HG03565 (cell line): ENCODE results near the gene TMPRSS11F.

Experiments
- ATAC-seq: cut with Tn5 transposase; IDR thresholded peaks from one replicate; pipeline ENCODE4 v1.9.1; 2021; ENCODE audit warnings: mild to moderate bottlenecking, moderate library complexity; ENCODE audit not compliant: unreplicated experiment

TMPRSS11F gene

DNA sequence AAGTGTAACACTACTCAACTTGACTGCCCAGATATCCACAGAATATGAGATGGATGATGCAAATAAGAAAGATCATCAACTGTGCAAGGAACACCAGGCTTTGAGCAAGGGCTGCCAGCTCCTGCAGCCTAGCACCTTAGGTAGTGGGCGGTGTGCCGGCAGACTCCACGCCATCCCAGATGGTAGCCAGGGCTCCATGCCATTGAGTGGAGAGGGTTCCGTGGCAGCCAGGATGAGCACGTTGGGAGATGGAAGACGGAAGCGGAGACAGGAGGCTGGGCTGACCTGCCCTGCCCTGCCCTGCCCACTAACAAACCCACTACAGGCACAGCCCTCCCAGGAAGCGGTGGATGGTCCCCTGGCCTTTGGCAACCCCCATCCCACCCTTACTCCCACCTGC is 51.9 kb downstream of the TMPRSS11F start:
- ATAC-seq = no peak

DNA sequence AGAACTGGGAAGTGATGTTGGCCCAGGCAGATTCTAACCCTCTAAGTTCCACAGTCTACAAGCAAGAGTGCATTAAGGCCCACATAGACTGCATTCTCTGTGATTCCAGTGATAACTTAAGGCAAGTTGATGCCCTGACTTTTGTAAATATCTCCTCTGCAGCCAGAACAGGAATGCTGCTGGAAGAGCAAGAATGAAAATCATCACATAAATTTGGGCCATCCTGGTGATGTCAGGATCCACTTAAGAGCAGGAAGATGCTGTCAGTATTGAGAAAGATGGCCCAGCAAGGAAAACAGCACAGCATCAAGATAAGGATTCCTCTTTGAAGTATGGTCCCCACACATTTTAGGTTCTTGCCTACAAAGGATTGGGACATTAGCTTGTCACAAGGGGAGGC is 52.4 kb downstream of the TMPRSS11F start:
- ATAC-seq = no peak

DNA sequence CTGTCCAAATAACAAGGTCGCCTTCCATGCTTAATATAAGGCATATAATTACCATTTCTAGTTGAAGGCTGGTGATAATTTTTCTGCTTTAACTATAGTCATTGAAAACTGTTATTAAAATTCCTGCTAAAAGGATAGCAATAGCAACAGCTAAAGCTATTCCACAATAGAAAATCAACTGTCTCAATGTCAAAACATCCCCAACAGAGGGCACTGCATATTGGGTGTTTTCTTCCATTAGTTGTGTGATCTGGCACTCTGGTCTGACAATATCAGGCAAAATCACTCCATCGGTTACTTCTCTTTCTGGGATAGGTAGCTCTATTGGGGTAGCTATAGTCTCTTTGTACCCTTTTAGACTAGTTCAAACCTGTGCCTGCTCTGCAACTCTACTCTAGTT is 53.5 kb downstream of the TMPRSS11F start:
- ATAC-seq = no peak

DNA sequence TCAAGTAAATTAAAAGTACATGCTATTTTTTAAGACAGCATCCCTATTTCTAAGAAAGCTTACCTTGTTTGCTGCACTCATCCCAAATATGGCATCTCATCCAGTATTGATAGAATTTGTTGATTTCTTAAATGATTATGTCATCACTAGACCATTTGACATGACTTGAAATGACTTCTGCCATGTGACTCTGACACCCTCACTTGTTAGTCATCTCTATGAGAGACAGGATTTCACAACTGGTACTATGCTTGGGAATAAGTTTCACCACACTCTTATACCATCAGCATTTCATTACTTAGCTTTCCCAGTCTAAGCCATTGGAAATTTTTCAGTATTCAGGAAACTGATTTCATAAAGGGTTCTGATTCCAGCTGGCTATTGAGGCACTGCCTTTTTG is 55.3 kb downstream of the TMPRSS11F start:
- no peak for ATAC-seq

DNA sequence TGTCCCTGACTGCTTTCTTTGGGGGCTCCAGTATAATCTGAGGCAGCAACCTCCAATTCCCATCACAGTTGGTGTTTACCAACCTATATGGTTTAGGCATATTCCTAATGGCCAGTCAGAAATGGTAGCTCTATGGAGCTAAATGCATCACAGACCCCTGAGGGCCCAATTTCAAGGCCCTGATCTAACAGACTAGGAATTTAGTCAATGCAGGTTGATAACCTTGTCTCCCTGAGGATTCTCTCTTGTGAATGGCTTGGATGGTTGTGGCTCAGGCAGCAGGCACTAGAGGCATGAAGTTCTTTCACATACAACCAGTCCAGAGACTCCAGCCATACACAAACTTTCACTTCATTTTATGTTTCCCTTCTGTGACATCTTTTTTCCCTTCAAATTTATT is 59.4 kb downstream of the TMPRSS11F start:
- no peak for ATAC-seq

DNA sequence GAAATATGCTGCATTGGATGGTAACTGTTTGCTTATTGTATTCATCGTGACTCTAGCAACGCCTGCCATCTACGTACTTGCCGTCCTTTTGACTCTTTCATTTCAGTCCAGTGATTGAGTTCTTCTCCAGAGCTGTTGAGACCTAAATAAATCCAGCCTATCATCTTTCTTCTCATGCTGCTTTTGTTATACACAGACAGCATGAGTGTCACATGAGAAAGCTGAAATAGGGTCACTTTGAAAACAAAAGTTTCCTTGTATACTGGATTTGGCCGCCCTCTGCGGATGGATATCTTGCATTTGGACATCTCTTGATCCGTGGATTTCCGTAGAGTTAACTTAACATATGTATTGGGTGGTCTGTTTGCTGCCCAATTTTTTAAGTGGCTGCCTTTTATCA is 67.2 kb downstream of the TMPRSS11F start:
- ATAC-seq = no peak

DNA sequence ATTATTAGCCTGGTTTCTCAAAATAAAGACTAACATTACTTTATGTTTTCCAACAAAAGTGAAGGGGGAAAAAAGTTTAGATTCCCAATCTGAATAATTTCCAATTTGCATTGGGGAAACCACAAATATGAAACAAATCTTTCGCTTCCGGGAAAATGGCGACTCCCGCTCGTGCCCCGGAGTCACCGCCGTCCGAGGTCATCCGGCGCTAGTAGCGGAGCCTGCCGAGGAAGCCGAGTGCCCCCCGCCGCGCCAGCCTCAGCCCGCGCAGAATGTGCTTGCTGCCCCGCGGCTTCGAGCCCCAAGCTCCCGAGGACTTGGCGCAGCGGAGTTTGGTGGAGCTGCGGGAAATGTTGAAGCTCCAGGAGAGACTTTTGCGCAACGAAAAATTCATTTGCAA is 91.4 kb downstream of the TMPRSS11F start:
- ATAC-seq = no peak

DNA sequence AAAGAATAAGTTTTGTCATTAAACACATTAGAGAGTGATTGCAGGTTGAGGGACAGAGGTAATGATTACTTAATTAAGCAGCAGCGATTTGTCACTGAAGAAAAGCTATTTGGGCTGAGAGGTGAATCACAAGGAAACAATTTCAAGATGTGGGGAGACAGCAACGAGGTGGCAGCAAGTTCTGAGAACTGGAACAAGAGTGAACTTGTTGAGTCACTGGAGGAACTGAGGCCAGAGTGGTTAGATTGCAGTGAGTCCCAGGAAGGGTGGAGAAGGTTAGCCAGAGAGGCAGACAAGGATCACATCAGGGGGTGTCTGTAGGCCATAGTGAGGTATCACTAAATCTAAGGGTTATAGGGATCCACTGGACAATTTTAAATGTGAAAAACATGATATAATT is 108.5 kb downstream of the TMPRSS11F start:
- no peak for ATAC-seq

DNA sequence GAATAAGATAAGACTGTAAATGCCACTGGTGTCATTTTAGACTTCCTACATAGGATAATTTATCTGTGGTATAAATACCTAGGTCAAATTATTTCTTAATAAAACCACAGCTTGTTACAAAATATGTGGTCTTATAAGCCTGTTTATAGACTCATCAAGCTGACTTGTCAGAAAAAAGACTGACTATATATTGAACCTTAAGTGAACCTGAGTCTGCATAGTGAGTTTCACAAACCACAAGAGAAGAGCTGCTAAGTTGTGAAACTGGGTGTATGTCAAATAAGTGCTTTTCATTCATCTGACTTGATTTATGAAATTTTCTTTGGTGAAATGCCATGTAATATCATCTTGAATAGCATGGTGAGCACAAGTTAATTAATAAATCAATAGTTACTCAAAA is 118.0 kb downstream of the TMPRSS11F start:
- ATAC-seq = no peak
